Esophagus muscularis mucosa (tissue), 4 donors: ENCODE results near the gene MYO16. TPM values are rescaled to one million over a fixed set of nuclear protein-coding genes. Genes with fewer than 3 reads are reported as not detected.

Experiments
- DNase-seq: peaks from one replicate; pipeline ENCODE4 v3.0.0-alpha.2; 2017; ENCODE audit errors: extremely low spot score
- H3K27ac ChIP-seq, 4 donors: fragments of 200-600 bp; sonication (generic); replicated peaks in 1 of 4; 1 replicate in 3 of 4; 2 replicates in 1 of 4; pipeline ENCODE4 v1.5.1; 2016 to 2019; ENCODE audit warnings: mild to moderate bottlenecking in 1 of 4
- H3K27me3 ChIP-seq, 4 donors: fragments of 200-600 bp; sonication (generic); one replicate each; pipeline versions ENCODE4 v1.5.1 to v1.6.0; 2016 to 2019
- H3K36me3 ChIP-seq, 4 donors: fragments of 200-600 bp; sonication (generic); one replicate each; pipeline ENCODE4 v1.5.1; 2016 to 2019
- H3K4me1 ChIP-seq, 4 donors: fragments of 200-600 bp; sonication (generic); one replicate each; pipeline ENCODE4 v1.5.1; 2016 to 2019
- H3K4me3 ChIP-seq, 4 donors: fragments of 200-600 bp; sonication (generic); 1 replicate in 2 of 4; 2 replicates in 2 of 4; pipeline ENCODE4 v1.5.1; 2016 to 2019; ENCODE audit warnings: mild to moderate bottlenecking in 4 of 4, moderate library complexity in 1 of 4
- H3K9me3 ChIP-seq, 4 donors: fragments of 200-600 bp; sonication (generic); 1 replicate in 3 of 4; 2 replicates in 1 of 4; pipeline ENCODE4 v1.5.1; 2016 to 2019
- EP300 ChIP-seq: sonication (generic); formaldehyde crosslinking; IDR thresholded peaks from one replicate; pipeline ENCODE4 v1.6.1; 2017; ENCODE audit warnings: antibody characterized with exemption
- POLR2A ChIP-seq: fragments of 450-650 bp; IDR thresholded peaks from one replicate; pipeline ENCODE4 v1.6.1; 2017; ENCODE audit warnings: antibody characterized with exemption, moderate library complexity, mild to moderate bottlenecking, low read depth
- POLR2AphosphoS5 ChIP-seq, 2 donors: sonication (generic); formaldehyde crosslinking; IDR thresholded peaks; one replicate each; pipeline ENCODE4 v1.6.1; 2017; ENCODE audit warnings: antibody characterized with exemption in 2 of 2
- WGBS: methylation state at CpG from one replicate; pipeline ENCODE4 v1.1.5; 2018; 5-methylcytosine and 5-hydroxymethylcytosine counted together
- intact Hi-C: fragments of 100-400 bp; cut with DNase I; formaldehyde crosslinking; loops from one replicate; pipeline ENCODE4 v1.15.1; 2023
- total RNA-seq, 4 donors: library from RNA; depleted of rRNA; stranded (reverse); fragments of >200 nt; gene quantifications; one replicate each; pipeline versions ENCODE4 v1.1.0 to v1.2.1, GENCODE V29; 2016
- TF ChIP-seq, protein P1 (sequence below), 3 experiments: fragments of 200-600 bp in 2 of 3; fragments of 450-650 bp in 1 of 3; sonication (generic) in 2 of 3; IDR thresholded peaks; one replicate each; pipeline ENCODE4 v1.5.1; 2017 to 2019; ENCODE audit warnings: antibody characterized with exemption in 3 of 3, mild to moderate bottlenecking in 2 of 3, moderate library complexity in 1 of 3

Gene MYO16
- total RNA-seq, 4 donors from 2014 or later = 1.2 to 3.7 (median 1.8) TPM

DNA sequence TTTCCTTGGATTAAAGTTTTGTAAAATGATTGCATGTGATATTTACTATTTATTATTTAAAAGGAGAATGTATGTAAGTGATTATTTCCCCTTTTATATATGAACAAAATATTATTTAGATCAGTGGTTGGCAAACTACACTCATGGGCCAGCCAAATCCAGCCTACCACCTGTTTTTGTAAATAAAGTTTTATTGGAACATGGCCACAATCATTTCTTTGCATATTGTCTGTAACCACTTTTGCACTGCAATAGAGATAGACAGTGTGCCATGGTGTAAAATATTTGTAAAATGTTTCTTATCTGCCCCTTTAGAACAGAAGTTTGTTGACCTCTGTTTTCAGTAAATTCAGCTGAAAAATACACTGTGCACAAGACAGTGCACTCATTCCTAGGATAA, 426.4 kb downstream of the MYO16 start:
- no peaks in the 10 kb centered on the region for H3K27me3 ChIP-seq
- TF ChIP-seq, protein P1, sequence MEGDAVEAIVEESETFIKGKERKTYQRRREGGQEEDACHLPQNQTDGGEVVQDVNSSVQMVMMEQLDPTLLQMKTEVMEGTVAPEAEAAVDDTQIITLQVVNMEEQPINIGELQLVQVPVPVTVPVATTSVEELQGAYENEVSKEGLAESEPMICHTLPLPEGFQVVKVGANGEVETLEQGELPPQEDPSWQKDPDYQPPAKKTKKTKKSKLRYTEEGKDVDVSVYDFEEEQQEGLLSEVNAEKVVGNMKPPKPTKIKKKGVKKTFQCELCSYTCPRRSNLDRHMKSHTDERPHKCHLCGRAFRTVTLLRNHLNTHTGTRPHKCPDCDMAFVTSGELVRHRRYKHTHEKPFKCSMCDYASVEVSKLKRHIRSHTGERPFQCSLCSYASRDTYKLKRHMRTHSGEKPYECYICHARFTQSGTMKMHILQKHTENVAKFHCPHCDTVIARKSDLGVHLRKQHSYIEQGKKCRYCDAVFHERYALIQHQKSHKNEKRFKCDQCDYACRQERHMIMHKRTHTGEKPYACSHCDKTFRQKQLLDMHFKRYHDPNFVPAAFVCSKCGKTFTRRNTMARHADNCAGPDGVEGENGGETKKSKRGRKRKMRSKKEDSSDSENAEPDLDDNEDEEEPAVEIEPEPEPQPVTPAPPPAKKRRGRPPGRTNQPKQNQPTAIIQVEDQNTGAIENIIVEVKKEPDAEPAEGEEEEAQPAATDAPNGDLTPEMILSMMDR (IDR thresholded peaks at IDR 0.05) = no peak
- TF ChIP-seq POLR2A = no peak
- TF ChIP-seq EP300 = no peak
- TF ChIP-seq POLR2AphosphoS5 (IDR thresholded peaks at IDR 0.05) = no peak
- DNase-seq = no peak
- H3K27ac ChIP-seq = no peak overlapping the region
- intact Hi-C loops = no loop called here
- H3K4me3 ChIP-seq = no peak overlapping the region
- no peaks in the 10 kb centered on the region for H3K4me1 ChIP-seq
- H3K36me3 ChIP-seq = no peaks in the 10 kb centered on the region
- no peaks in the 10 kb centered on the region for H3K9me3 ChIP-seq

DNA sequence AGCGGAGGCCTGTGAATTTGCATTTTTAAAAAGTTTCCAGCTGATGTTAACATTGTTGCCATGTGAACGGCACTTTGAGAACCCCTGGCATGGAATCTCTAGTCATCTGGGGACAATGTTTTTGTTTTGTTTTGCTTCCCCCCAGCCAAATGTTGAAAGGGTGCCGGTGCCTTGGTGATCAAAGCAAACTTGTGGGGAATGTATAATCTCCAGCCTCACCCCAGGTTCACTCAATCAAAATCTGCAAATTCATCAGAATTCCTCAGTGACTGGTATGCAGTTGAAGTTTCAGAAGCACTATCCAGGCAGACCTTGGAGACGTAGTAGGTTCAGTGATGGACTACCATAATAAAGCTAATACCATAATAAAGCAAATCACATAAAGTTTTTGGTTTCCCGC, 428.7 kb downstream of the MYO16 start:
- 63% methylated on average over 5 of the region's 5 CpGs for WGBS

DNA sequence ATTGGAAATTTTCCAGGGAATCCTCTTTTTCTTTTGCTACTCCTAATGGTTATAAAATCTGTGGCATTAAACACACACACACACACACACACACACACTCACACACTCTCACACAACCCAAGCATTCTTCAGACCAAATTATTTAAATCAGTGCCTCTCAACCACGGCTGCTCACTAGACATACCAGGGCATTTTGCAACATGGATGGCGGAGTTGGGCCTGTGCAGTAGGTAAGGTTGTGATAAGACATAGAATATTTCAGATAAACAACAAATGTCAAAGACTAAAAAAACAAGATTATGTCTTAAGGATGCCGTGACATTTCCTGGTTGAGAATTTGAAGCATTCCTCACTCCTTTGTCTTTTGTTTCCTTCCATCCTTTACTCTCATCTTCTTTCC, 443.1 kb downstream of the MYO16 start:
- no peaks in the 10 kb centered on the region for H3K9me3 ChIP-seq
- no peak for TF ChIP-seq POLR2AphosphoS5 (IDR thresholded peaks at IDR 0.05)
- TF ChIP-seq, protein P1 (IDR thresholded peaks at IDR 0.05) = no peak
- no peak for DNase-seq
- no peak overlapping the region for H3K4me3 ChIP-seq
- intact Hi-C loops = no loop called here
- no peaks in the 10 kb centered on the region for H3K4me1 ChIP-seq
- no peak overlapping the region for H3K27ac ChIP-seq
- H3K27me3 ChIP-seq = no peaks in the 10 kb centered on the region
- 90% methylated on average over 3 of the region's 3 CpGs for WGBS
- no peaks in the 10 kb centered on the region for H3K36me3 ChIP-seq

More for the DNA sequence above, 428.7 kb downstream of the MYO16 start:
- H3K4me3 ChIP-seq = no peak overlapping the region
- intact Hi-C loops = no loop called here
- no peaks in the 10 kb centered on the region for H3K27me3 ChIP-seq
- no peak overlapping the region for H3K27ac ChIP-seq
- no peaks in the 10 kb centered on the region for H3K4me1 ChIP-seq
- TF ChIP-seq POLR2A = no peak
- no peak for TF ChIP-seq EP300
- no peak for TF ChIP-seq POLR2AphosphoS5 (IDR thresholded peaks at IDR 0.05)
- TF ChIP-seq, protein P1 (IDR thresholded peaks at IDR 0.05) = no peak
- H3K36me3 ChIP-seq = no peaks in the 10 kb centered on the region
- DNase-seq = no peak
- H3K9me3 ChIP-seq = no peaks in the 10 kb centered on the region

DNA sequence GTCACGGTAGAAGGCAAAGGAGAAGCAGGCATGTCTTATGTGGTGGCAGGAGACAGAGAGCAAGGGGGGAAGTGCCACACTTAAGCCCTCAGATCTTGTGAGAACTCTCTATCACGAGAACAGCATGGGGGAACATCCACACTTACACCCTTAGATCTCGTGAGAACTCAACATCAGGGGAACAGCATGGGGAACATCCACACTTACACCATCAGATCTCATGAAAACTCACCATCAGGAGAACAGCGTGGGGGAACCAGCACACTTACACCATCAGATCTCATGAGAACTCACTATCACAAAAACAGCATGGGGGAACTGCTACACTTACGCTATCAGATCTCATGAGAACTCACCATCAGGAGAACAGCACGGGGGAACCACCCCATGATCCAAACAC, 445.0 kb downstream of the MYO16 start:
- Histone ChIP-seq H3K4me3 (no peak overlapping the region), H3K36me3 (no peaks in the 10 kb centered on the region), H3K9me3 (no peaks in the 10 kb centered on the region), H3K4me1 (no peaks in the 10 kb centered on the region), H3K27me3 (no peaks in the 10 kb centered on the region), H3K27ac (no peak overlapping the region)
- intact Hi-C loops = no loop called here
- TF ChIP-seq, protein P1 (IDR thresholded peaks at IDR 0.05) = no peak
- TF ChIP-seq POLR2AphosphoS5 (IDR thresholded peaks at IDR 0.05) (no peak), POLR2A (no peak), EP300 (no peak)
- DNase-seq = no peak
- WGBS = 82% methylated on average over 6 of the region's 6 CpGs

DNA sequence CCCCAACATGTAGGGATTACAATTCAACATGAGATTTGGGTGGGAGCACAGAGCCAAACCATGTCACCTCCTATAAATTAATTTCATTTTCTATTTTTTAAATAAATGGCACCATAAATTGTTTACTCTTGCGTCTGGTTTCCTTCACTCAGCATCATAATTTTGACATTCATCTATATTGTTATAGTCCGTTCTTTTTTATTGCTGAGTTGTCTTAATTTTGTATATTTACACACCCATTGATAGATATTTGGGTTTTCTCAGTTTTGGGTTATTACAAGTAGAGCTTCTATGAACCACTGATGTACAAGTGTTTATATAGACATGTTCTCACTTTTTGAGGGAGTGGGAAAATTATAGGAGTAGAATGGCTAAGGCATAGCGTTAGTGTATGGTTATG, 445.4 kb downstream of the MYO16 start:
- Histone ChIP-seq H3K9me3 (no peaks in the 10 kb centered on the region), H3K4me1 (no peaks in the 10 kb centered on the region), H3K27ac (no peak overlapping the region), H3K27me3 (no peaks in the 10 kb centered on the region), H3K36me3 (no peaks in the 10 kb centered on the region), H3K4me3 (no peak overlapping the region)
- WGBS = 85% methylated on average over 3 of the region's 3 CpGs
- intact Hi-C loops = no loop called here
- no peak for DNase-seq
- TF ChIP-seq POLR2A (no peak), POLR2AphosphoS5 (IDR thresholded peaks at IDR 0.05) (no peak), EP300 (no peak)
- TF ChIP-seq, protein P1 (IDR thresholded peaks at IDR 0.05) = no peak
